Measurements from ENCODE around the gene ARIH2.

- TF ChIP-seq CTCF (IDR thresholded peaks at IDR 0.05) (no peak), POLR2A (IDR thresholded peaks at IDR 0.05) (no peak)
Measured at GRCh38 chr3:48899273-48899672, 19.4 kb upstream of the ARIH2 start.
